WTC11 (cell line): ENCODE data around the gene BUD23. TPM values are rescaled to one million over a fixed set of nuclear protein-coding genes. Genes with fewer than 3 reads are reported as not detected.

Experiments used
- ATAC-seq: fragments of 200-7000 bp; cut with Tn5 transposase; 2 replicates; pipeline ENCODE4 v1.10.0; 2021; ENCODE audit warnings: mild to moderate bottlenecking, moderate library complexity
- CTCF ChIA-PET: fragments of 300-600 bp; sonication (Branson Sonifier 250); formaldehyde crosslinking; loops from one replicate; lab custom pipeline; 2021; ENCODE audit warnings: antibody characterized with exemption; lab: Charles Lee
- POLR2A ChIA-PET: fragments of 350-600 bp; sonication (Branson Sonifier 250); formaldehyde crosslinking; loops from one replicate; lab custom pipeline; 2021; ENCODE audit warnings: antibody characterized with exemption; lab: Charles Lee
- DNase-seq: peaks from one replicate; pipeline ENCODE4 v3.0.0; 2021; ENCODE audit warnings: low spot score
- H3K27ac Mint-ChIP-seq: 2 replicates; pipeline ENCODE4 v1.8.0; 2021; ENCODE audit warnings: mixed read lengths
- H3K27me3 Mint-ChIP-seq: 2 replicates; pipeline ENCODE4 v1.8.0; 2021; ENCODE audit warnings: low read depth, mild to moderate bottlenecking, moderate library complexity, mixed read lengths
- H3K36me3 Mint-ChIP-seq: 2 replicates; pipeline ENCODE4 v1.8.0; 2021; ENCODE audit warnings: mixed read lengths
- H3K4me1 Mint-ChIP-seq: 2 replicates; pipeline ENCODE4 v1.8.0; 2022; ENCODE audit warnings: mixed read lengths
- H3K4me3 Mint-ChIP-seq: 2 replicates; pipeline ENCODE4 v1.8.0; 2021; ENCODE audit warnings: mild to moderate bottlenecking, moderate library complexity, mixed read lengths
- H3K9me3 Mint-ChIP-seq: 2 replicates; pipeline ENCODE4 v1.8.0; 2021; ENCODE audit warnings: mixed read lengths
- ATF6 ChIP-seq: sonication (generic); formaldehyde crosslinking; IDR thresholded peaks from 2 replicates; pipeline ENCODE4 v1.8.1; 2023; ENCODE audit warnings: mild to moderate bottlenecking, missing genetic modification reagents
- CREM ChIP-seq: sonication (generic); formaldehyde crosslinking; IDR thresholded peaks from 2 replicates; pipeline ENCODE4 v1.8.1; 2022; ENCODE audit warnings: mild to moderate bottlenecking, missing genetic modification reagents, moderate library complexity
- FOXJ3 ChIP-seq: sonication (generic); formaldehyde crosslinking; IDR thresholded peaks from 2 replicates; pipeline ENCODE4 v1.9.0; 2021; ENCODE audit warnings: missing genetic modification reagents, mild to moderate bottlenecking, borderline replicate concordance
- GTF2I ChIP-seq: fragments of 250-450 bp; sonication (Bioruptor Pico); conservative IDR thresholded peaks from 2 replicates; pipeline ENCODE4 v1.4.0; 2021; ENCODE audit warnings: mild to moderate bottlenecking
- MAX ChIP-seq: sonication (generic); formaldehyde crosslinking; IDR thresholded peaks from 2 replicates; pipeline ENCODE4 v1.8.0; 2022; ENCODE audit warnings: mild to moderate bottlenecking, missing genetic modification reagents
- RELA ChIP-seq: sonication (generic); formaldehyde crosslinking; IDR thresholded peaks from 2 replicates; pipeline ENCODE4 v1.8.1; 2022; ENCODE audit warnings: missing genetic modification reagents, mild to moderate bottlenecking, borderline replicate concordance
- SP1 ChIP-seq: sonication (generic); formaldehyde crosslinking; conservative IDR thresholded peaks from 2 replicates; pipeline ENCODE4 v1.8.1; 2022; ENCODE audit warnings: missing genetic modification reagents
- ZBTB21 ChIP-seq: sonication (generic); formaldehyde crosslinking; IDR thresholded peaks from 2 replicates; pipeline ENCODE4 v1.8.1; 2023; ENCODE audit warnings: mild to moderate bottlenecking, missing genetic modification reagents, borderline replicate concordance
- ZNF121 ChIP-seq: sonication (generic); formaldehyde crosslinking; IDR thresholded peaks from 2 replicates; pipeline ENCODE4 v1.8.0; 2023; ENCODE audit warnings: missing genetic modification reagents
- total RNA-seq: library from RNA; stranded (reverse); gene quantifications from 3 replicates; pipeline ENCODE4 v1.2.3, GENCODE V29; 2021
- TF ChIP-seq, protein P1 (sequence below): sonication (generic); formaldehyde crosslinking; IDR thresholded peaks from 2 replicates; pipeline ENCODE4 v1.8.1; 2022; ENCODE audit warnings: mild to moderate bottlenecking, moderate library complexity, missing genetic modification reagents
- TF ChIP-seq, protein P2 (sequence below): sonication (generic); formaldehyde crosslinking; IDR thresholded peaks from 2 replicates; pipeline ENCODE4 v1.8.0; 2022; ENCODE audit warnings: mild to moderate bottlenecking, missing genetic modification reagents
- TF ChIP-seq, protein P3 (sequence below): fragments of 250-450 bp; sonication (Bioruptor Pico); IDR thresholded peaks from 2 replicates; pipeline ENCODE4 v1.8.0; 2021; ENCODE audit warnings: mild to moderate bottlenecking

BUD23 gene
- total RNA-seq, 1 experiment from 2014 or later = 91.9 TPM

DNA sequence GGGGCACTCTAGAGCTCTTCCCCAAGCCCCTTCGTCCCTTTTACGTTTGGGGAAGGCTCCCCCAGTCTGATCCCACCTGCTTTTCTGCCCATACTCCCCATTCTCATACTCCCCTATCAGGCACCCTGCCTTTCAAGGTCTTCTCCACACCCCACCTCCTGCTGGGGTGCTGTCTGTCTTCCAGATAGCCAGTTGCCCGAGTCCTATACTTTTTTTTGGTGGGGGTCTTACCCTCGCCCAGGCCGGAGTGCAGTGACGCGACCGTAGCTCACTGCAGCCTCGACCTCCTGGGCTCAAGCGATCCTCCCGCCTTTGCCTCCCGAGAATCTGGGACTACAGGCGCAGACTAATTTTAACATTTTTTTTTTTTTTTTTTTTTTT lies 56.0 kb downstream of the BUD23 start:
- Mint-ChIP-seq H3K9me3 (peaks cover 3% of the 10 kb centered on the region), H3K4me3 (peak overlapping the region; percentile 93), H3K27me3 (peaks cover 32% of the 10 kb centered on the region), H3K27ac (peak overlapping the region; percentile 97), H3K36me3 (peaks cover 11% of the 10 kb centered on the region), H3K4me1 (peaks cover 42% of the 10 kb centered on the region)
- DNase-seq = no peak
- TF ChIP-seq CREM (CRISPR knock-in tag) = 0 out of 2 replicates have a peak, but pooled peaks have one; percentile 1
- TF ChIP-seq, protein P1, sequence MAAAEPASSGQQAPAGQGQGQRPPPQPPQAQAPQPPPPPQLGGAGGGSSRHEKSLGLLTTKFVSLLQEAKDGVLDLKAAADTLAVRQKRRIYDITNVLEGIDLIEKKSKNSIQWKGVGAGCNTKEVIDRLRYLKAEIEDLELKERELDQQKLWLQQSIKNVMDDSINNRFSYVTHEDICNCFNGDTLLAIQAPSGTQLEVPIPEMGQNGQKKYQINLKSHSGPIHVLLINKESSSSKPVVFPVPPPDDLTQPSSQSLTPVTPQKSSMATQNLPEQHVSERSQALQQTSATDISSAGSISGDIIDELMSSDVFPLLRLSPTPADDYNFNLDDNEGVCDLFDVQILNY (CRISPR knock-in tag) = no peak
- CTCF ChIA-PET = interaction anchor here (0.7 to 4.5 kb wide), 7 partner anchors 14 to 133 kb away, joined by 3 to 22 read pairs (median 6); partner anchors contain the start of gene CLDN3
- POLR2A ChIA-PET = interaction anchor here (0.7 to 7.5 kb wide), 9 partner anchors 24 to 116 kb away, joined by 3 to 91 read pairs (median 7); partner anchors contain the start of genes CLDN3, CLDN4 and METTL27
- no peak for ATAC-seq

- Mint-ChIP-seq H3K27ac (no peak overlapping the region), H3K9me3 (no peaks in the 10 kb centered on the region), H3K4me1 (peaks cover 38% of the 10 kb centered on the region), H3K4me3 (peak overlapping the region; percentile 35), H3K27me3 (peaks cover 32% of the 10 kb centered on the region), H3K36me3 (peaks cover 11% of the 10 kb centered on the region)
- DNase-seq (no peak), ATAC-seq (no peak)
- TF ChIP-seq ATF6 = no peak
- peak; percentile 65; the same call in 1 of the 2 replicates for TF ChIP-seq ZNF121 (CRISPR knock-in tag)
- no peak for TF ChIP-seq SP1 (CRISPR knock-in tag)
- TF ChIP-seq RELA (CRISPR knock-in tag) = no peak
- TF ChIP-seq MAX (CRISPR knock-in tag) = no peak
- ChIA-PET CTCF (interaction anchor here (0.5 to 4.5 kb wide), 6 partner anchors 30 to 133 kb away, joined by 3 to 22 read pairs (median 4); partner anchors contain the start of genes CLDN3 and MLXIPL), POLR2A (interaction anchor here (0.6 to 7.5 kb wide), 5 partner anchors 18 to 416 kb away, joined by 3 to 91 read pairs (median 6); partner anchors contain the start of genes CLDN3, CLDN4 and METTL27)
Observed at GRCh38 chr7:73740212-73740611, 56.8 kb downstream of the BUD23 start.

- TF ChIP-seq, protein P2, sequence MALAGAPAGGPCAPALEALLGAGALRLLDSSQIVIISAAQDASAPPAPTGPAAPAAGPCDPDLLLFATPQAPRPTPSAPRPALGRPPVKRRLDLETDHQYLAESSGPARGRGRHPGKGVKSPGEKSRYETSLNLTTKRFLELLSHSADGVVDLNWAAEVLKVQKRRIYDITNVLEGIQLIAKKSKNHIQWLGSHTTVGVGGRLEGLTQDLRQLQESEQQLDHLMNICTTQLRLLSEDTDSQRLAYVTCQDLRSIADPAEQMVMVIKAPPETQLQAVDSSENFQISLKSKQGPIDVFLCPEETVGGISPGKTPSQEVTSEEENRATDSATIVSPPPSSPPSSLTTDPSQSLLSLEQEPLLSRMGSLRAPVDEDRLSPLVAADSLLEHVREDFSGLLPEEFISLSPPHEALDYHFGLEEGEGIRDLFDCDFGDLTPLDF (CRISPR knock-in tag) = no peak
- TF ChIP-seq ZBTB21 (CRISPR knock-in tag) (no peak), FOXJ3 (no peak), GTF2I (CRISPR knock-in tag) (no peak)
- TF ChIP-seq, protein P3, sequence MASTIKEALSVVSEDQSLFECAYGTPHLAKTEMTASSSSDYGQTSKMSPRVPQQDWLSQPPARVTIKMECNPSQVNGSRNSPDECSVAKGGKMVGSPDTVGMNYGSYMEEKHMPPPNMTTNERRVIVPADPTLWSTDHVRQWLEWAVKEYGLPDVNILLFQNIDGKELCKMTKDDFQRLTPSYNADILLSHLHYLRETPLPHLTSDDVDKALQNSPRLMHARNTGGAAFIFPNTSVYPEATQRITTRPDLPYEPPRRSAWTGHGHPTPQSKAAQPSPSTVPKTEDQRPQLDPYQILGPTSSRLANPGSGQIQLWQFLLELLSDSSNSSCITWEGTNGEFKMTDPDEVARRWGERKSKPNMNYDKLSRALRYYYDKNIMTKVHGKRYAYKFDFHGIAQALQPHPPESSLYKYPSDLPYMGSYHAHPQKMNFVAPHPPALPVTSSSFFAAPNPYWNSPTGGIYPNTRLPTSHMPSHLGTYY (CRISPR knock-in tag) = no peak
- TF ChIP-seq, all 79 proteins: peak for 0
- Mint-ChIP-seq H3K27me3 (peaks cover 32% of the 10 kb centered on the region), H3K4me1 (peaks cover 38% of the 10 kb centered on the region), H3K27ac (peak overlapping the region; percentile 36; the same call in 1 of the 2 replicates), H3K36me3 (peaks cover 11% of the 10 kb centered on the region), H3K4me3 (peak overlapping the region; percentile 35), H3K9me3 (no peaks in the 10 kb centered on the region)
- ATAC-seq = no peak
- ChIA-PET POLR2A (interaction anchor here (0.5 to 7.5 kb wide), 8 partner anchors 17 to 343 kb away, joined by 3 to 91 read pairs (median 4); partner anchors contain the start of genes CLDN3, CLDN4 and METTL27), CTCF (interaction anchor here (0.5 to 4.5 kb wide), 6 partner anchors 29 to 134 kb away, joined by 3 to 22 read pairs (median 4); partner anchors contain the start of genes CLDN3 and MLXIPL)
- no peak for DNase-seq
Observed at GRCh38 chr7:73740771-73741170, 57.4 kb downstream of the BUD23 start.
